UCSD-AML1 (cell line): ENCODE results near the gene CNOT6.
A peak's percentile ranks its signal among the peaks of the same experiment; 100 is the strongest.

Source experiments
- DNase-seq: peaks from one replicate; lab custom pipeline; 2025; ENCODE audit not compliant: unreplicated experiment; lab: John Stamatoyannopoulos, UW

The CNOT6 gene

GRCh38 chr5:180598797-180599589 lies 104.8 kb downstream of the CNOT6 start:
- no peak for DNase-seq

DNA sequence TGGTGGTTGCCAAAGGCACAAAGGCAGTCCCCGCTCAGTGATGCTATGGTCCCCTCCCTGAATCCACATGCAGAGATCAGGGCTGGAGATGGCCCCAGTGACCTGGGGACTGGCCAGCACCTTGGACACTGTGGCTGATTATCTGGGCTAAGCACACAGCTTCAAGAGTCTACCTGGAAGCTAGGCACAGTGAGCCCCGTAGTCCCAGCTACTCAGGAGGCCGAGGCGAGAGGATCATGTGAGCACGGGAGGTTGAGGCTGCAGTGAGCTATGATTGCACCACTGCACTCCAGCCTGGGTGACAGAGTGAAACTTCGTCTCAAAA lies 105.4 kb downstream of the CNOT6 start:
- DNase-seq: no peak

- no peak for DNase-seq
These were observed 105.9 kb downstream of the CNOT6 start for GRCh38 chr5:180599981-180600553.

DNA sequence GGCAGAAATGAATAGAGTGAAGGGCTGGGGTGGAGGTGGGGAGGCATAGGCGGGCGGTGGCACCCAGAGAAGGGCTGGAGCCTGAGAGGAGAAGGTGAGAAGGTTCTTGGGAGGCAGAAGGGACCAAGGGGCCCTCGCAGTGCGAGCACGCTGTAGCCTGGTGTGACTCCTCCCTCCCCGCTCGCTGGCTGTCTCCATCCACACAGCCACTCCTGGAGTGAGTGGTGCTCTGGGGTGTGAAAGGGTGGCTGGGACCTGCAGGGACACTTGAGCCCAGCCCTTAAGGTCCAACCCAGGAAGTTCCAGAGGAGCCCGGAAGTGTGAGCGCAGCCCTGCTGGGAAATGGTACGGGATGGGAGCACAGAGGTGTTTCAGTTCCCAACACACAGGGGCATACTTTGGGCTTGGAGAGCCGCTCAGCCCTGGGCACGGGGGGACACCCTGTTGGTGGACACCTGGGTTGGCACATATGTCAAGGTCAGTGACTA lies 106.4 kb downstream of the CNOT6 start:
- no peak for DNase-seq

- no peak for DNase-seq
These were observed 107.7 kb downstream of the CNOT6 start for GRCh38 chr5:180601591-180602480.

DNA sequence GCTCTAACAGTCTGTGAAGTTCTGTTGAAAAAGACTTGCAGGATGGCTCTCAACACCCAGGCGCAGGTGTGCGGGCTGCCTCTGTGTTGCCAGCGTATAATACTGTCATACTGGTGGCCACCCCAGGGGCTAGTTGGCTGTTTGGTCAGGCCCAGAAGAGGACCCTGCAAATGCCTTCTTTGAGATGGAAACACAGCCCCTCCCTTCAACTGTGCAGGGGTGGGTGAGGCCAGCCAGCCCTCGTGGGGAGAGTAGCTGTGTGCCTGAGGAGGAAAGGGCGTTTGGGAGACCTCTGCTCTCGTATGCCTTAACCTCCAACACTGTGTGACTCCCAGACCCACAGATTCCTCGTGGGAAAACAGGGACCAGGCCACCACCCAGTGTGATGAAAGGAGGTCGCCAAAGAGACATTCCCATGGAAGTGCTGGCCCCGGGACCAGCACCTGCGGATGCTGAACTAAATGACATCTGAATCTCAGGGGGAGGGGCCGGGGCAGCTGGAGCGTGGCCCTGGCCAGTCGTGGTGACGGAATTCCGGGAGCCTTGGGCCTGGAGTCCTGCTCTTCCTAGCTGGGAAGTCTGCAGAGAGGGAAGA lies 108.4 kb downstream of the CNOT6 start:
- no peak for DNase-seq

DNA sequence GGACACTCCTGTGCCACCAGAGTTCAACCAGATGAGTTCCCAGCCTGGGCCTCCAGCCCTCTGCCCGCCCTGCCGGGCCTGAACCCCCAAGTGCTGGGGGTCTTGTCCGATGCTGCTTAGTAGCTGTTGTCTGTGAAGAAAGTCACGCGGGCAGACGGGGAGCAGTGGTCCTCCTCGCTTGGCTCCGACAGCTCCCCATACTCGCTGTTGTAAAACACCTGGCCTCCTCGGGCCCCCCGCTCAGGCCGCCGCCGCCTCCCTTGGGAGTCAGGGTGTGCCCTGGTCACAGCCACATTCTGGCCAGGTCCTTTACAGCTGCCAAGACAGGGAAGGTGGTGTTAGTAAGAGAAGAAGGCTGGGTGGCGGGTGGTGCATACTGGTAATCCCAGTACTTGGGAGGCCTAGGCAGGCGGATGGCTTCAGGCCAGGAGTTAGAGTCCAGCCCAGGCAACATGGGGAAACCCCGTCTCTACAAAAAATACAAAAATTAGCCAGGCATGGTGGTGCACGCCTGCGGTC lies 109.0 kb downstream of the CNOT6 start:
- no peak for DNase-seq

- no peak for DNase-seq
These were observed 110.1 kb downstream of the CNOT6 start for GRCh38 chr5:180604271-180604670.

DNA sequence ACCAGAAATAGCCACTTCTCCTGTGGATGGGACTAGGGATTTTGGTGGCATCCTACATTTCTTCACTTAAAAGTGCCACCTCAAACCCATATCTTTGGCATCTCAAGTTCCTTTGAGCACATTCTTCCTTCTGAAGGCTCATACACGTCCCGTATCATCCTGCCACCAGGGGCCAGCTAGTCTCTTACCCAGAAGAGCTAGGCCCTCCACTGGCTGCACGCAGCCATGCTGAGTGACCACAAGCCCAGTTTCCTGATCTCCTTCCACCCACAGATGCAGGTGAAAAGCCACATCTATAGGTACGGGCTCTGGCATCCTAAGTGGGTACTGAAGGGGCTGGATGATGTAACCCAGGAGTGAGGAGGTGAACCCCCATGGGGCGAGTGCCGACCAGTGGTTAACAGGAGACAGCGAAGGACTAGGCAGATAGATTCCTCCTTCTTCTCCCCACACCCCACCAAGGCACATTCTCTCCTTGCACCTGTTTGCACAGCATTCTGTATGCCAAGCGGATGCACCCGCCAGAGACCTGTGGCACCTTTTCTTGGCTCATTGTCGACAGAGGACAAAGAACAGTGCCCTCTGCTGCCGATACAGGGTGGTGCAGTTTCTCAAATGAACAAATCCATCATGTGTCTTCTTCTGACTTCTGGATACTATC lies 111.5 kb downstream of the CNOT6 start:
- peak; percentile 53 for DNase-seq

DNA sequence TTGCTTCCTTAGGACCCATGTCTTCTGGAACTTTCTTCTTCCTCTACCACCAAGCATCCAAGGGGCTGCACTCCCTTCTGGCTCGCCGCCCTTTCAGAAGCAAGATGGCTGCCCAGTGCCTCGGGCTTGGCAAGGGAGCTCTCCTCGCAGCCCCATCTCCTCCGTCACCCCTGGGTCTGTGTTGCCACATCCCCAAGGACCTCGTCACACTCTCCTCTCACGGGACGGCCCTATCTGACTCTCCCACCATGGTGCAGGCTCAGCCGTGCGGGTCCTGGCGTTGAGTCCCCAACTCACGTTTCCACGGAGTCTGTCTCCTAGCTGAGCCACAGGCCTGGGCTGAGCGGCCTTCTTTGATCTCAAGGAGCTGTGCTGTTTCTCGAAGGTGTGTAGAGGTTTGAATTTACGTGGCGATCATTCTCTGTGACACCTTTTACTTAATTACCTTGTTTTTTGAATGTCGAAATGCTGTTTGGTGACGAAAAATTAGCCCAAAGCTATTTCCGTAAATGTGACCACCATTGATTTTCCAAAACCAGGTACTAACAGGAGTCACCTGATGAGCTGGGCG lies 112.1 kb downstream of the CNOT6 start:
- no peak for DNase-seq

GRCh38 chr5:180607861-180608571 lies 113.8 kb downstream of the CNOT6 start:
- no peak for DNase-seq

DNA sequence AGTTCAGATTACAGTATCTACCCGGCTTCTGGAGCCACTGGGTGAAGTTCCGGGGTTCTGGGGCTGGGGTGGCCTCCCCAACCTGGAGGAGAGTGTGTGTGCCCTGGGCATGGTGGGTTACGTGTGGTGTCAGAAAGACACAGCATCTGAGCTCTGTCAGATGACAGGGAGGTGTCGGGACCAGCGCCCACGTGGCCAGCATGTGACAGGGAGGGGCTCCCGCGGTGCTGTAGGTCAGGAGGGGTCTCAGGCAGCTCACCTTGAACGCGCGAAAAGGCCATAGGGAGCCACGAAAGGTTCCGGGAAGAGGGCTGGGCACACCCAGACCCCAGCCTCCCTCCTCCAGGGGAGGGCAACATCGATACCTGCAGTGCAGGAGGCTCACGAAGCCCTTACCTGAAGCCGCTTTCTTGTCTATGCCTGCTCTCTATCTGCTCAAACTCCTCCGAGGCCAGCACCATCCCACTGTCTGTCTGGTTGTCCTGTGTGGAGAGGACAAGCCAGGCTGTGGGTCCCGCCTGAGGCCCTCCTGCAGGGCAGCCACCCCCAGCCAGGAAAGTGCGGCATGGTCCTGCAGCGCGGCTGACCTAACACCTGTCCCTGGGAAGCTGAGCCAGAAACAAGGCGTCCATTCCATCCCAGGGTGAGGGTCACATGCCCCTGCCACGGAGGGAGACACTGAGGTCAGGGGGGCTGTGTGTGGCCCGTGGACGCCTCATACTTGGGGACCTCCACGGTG lies 114.6 kb downstream of the CNOT6 start:
- DNase-seq: no peak

- DNase-seq: no peak
These were observed 115.2 kb downstream of the CNOT6 start for GRCh38 chr5:180609386-180609785.

DNA sequence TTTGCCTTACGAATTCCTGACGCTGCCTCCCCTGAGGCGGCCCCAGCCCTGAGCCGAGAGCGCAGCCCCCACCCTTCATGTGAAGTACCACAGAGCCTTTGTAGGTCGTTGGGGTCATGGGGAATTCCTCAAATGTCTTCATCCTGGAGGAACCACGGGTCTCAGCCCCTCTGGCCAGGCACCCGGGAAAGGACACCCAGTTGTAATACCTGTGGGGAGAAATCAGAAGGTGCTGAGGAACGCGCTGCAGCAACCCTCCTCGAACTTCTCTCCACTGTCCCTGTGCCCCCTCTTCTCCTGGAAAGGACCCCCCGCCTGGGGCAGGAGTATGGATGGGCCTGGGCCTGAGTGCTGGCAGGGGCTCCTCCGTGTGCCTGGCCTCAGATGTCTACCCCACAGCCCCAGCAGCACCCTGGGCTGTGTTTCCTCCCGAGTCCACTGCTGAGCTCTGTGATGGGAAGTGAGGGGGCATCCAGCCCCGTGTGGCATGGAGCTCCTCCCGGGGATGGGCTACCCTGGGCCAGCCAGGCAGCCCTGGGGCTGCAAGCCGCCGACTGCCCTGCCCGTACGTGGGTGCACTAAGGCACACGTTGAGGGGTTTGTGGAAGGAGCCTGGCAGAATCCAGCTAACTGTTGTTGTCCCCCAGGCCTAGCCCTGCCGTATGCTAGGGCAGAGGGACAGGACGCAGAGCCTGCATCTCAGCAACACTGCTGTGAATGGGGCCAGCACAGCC lies 115.8 kb downstream of the CNOT6 start:
- DNase-seq: no peak

GRCh38 chr5:180611140-180611850 lies 117.1 kb downstream of the CNOT6 start:
- no peak for DNase-seq

- DNase-seq: no peak
These were observed 118.5 kb downstream of the CNOT6 start for GRCh38 chr5:180612683-180613082.

DNA sequence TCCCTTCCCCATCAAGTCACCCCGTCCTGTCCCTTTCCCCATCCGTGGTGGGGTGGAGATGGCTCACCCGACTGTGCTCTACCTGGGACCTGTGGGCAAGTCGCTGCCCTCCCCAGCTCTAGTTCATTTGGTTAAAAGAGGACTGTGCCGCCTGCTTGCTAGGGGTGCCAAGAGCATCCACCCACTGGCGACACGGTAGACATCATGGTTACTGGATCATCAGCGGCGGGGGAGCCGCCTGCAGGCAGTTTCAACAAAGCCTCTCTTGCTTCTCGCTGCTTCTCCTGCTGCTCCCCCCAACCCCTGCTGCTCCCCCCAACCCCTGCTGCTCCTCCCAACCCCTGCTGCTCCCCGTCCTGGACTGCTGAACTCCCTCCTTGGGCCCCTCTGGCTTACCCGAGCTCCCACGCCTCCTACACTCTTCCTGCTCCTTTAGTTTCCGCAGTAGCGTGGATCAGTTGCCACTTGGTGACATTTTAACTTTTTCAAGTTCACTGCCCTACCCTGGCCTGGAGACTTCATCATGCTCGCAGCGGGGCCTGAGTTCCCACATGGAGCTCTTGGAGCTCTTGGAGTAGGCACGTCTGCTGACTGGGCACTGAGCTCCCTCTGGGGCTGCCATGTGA lies 119.1 kb downstream of the CNOT6 start:
- no peak for DNase-seq
